HG03457 (cell line): ENCODE results near the gene GPANK1.

ENCODE experiments used
- ATAC-seq: cut with Tn5 transposase; IDR thresholded peaks from one replicate; pipeline ENCODE4 v1.9.1; 2021; ENCODE audit warnings: moderate number of reproducible peaks; ENCODE audit not compliant: unreplicated experiment

GPANK1 gene

DNA sequence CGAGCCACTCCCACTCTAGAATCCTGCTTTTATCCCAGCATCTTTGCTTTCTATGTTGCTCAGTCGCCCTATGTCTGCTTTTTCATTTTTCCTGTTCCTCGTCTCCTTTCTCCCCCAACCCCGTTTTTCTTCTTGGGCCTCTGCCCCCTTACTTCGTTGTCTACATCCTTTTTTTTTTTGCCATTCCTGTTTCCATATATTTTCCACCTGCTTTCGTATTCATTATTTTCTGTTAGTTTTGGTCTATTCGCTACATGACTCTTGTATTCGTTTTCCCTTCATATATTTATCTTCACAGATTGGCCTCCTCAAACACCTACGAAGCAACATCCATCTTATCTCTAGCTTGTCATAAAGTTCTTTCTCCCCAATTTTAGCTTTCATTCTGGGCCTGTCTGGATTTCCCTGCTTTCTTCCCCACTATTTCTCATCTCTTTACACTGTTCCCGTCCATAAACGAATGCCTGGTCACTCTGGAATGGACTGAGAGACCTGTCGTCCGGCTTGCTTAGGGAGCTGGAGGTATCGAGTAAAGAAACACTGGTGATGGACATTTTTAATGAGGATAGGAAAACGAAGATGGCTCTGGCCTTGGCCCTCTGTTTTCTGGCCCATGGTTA lies 43.4 kb downstream of the GPANK1 start:
- ATAC-seq, result no peak

DNA sequence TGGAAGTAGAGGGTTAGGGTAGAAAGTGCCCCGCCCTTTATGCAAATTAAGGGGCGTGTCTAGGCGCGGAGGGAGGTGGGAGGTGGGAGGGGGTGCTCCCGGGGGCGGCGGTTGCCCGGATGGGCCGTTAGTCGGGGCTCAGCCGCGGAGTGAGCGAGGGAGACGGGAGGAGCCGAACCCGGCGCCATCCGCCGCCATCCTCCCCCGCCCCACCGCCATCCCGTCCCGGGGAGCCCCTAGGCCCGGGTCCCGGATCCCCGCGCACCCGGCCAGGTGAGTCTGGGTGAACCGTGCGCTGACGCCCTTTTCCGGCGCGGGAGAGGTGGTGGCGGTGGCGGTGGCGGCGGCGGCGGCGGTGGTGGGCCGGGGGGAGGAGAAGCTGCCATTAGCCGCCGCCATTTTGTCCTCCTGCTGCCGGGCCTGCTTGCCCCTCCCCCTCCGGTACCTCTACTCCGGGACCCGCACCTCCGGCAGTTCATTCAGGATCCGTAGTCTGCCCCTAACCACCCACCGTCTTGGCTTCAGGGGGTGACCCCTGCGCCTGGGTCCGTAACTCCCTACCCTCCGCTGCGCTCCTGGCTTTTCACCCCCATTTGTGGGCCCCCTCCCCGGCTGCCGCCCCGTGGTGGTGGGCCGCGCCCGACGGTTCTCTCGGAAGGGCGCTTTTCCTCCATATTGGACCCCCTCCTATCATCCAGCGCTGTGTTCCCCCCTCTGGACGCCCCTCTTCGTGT lies 44.0 kb downstream of the GPANK1 start, which contains the start of gene PRRC2A:
Gene PRRC2A (plus strand): TSS at position 130 of the 734 bp plus-strand sequence. CDS start 2,075 bp downstream, outside the sequence.
- peak; percentile 28 for ATAC-seq

DNA sequence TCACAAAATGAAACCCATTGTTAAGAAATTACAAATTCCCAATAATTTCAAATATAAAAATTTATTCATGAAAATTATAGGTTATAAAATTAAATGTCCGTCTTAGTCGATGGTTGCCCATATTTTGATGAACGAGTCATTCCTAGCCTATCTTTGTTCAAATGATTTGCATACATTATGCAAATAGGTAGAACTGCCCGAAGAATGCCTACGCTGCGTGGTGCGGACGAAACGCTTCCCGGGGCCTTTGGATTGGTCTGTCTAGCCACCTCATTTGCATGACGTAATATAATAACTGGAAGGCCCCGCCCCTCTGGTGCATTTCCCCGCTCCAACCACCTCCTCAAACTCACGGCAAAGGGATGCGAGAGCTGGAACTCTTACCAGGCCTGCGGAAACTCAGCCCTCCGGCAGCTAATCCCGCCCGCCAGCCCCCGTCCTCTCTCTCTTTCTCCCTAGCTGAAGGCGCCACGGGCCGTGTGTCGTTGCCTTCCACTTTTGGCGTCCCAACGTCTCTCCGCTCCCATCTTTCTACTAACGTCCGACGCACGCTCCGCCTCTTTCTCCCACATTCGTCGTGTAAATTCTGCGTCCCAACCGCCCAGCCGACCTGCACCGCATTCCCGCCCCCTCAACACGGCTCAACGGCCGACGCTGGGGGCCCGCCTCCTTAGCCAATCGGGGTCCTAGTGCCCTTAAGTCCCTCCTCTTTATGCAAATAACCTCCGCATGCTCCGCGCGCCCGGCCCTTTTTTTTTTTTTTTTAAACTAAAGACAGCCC lies 44.8 kb downstream of the GPANK1 start:
- peak; percentile 65 for ATAC-seq

DNA sequence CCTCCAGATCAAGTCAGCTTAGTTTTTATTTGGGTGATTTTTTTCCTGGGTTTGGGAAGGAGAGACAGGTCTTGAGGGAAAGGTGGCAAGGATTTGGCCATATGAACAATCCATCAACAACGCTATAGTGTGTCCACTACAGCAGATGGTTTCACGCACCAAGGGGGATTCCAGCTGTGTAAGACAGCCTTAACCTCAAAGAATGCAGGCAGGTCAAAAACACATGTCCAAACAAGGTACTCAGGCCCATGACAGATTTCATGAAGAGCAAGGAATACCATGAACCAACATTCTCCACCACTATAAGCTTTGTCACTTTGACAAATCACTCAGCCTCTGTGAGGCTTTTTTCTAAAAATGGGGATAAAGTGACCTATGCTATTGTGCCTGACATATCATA lies 47.8 kb downstream of the GPANK1 start:
- ATAC-seq, result no peak

DNA sequence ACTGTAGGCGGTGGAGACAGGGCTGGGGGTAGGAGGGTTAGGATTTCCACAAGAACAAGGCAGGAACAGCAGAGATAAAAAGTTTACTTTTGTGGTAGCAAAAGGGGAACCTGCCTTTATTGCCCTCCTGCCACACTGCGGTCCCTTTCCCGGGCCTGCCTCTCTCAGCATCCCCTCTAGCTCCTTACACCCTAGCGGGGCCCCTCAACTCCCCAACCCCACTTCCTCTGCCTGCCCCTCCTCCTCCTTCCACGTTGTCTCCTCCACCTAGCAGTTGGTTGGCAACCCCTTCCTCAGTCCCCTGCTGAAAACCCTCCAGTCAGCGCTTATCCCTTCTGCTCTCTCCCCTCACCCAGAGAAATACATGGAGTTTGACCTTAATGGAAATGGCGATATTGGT lies 49.0 kb downstream of the GPANK1 start:
- no peak for ATAC-seq

DNA sequence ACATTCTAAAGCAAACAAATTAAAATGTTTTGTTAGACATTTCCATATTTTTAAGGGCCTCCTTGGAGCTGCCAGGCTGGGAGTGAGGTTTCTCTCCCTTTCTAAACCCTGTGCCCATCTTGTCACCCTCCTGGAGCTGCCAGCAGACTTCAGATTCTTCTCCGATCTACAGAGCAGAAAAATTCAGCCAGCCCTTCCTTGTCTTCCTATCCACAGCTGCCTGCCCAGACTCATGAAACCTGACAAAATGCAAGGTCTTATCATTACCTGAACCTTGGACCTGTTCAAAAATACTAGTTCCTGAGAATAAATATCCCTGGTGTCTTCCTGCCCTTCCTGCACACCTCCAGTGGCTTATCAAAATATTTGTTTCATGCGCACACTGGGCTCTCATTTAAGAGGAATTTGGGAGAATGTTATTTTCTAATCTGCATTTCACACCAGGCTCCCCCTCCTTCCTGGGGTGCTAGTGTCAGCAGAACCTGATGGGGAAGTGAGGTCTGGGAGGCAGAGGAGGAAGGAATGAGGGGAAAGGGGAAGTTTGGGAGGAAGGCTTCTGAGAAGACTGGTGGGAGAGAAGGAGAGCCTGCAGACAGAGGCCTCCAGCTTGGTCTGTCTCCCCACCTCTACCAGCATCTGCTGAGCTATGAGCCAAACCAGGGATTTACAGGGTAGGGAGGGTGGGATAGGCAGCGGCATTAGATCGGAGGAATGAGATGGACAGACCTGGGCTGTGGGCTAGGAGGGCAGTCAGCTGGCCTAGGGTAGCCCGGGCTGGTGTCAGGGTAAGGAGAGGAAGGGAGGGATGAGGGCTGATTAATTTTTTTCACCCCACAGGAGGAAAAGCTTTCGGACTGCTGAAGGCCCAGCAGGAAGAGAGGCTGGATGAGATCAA lies 49.9 kb downstream of the GPANK1 start, which contains the start of gene AIF1:
Gene AIF1 (plus strand): TSS at position 551 of the 895 bp plus-strand sequence. CDS start 96 bp downstream, at position 647.
- no peak for ATAC-seq

DNA sequence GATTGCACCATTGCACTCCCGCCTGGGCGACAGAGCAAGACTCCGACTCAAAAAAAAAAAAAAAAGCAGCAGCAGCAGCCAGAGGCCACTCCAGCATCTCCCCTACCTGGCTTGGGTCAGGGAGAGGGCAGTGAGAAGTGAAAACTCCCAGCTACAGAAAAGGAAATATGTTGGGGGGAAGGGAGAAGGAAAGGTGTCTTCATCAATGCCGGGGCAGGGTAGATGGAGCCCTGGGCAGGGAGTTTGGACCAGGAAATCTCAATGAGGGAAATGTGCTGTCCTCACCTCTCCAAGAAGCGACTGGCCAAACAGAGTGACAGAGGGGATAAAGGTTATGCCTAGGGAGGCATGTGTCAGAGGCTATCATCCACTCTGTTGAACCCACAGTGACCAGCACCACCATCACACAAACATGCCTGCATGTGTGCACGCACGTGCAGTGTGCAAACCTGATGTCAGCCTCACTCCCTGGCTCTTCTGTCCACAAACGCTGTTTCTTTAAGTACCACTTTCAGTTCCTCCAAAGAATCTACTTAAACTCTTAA lies 50.6 kb downstream of the GPANK1 start:
- no peak for ATAC-seq
